ENCODE results near the gene GAL3ST1. TPM values are rescaled to one million over a fixed set of nuclear protein-coding genes. Genes with fewer than 3 reads are reported as not detected.
"Not testable (repeated sequence)": the region's sequence is repeated elsewhere in the genome, so short reads cannot be mapped to it uniquely, and the experiment has no call there.

The GAL3ST1 gene
- total RNA-seq, 1 donor from 2014 or later = not detected

- intact Hi-C loops (cut with micrococcal nuclease) = no loop called here
- Mint-ChIP-seq H3K36me3 (ENCODE audit: low read depth) (no peaks in the 10 kb centered on the region), H3K4me3 (no peak overlapping the region), H3K4me1 (ENCODE audit: low read depth) (no peaks in the 10 kb centered on the region), H3K9me3 (no peaks in the 10 kb centered on the region), H3K27ac (no peak overlapping the region), H3K27me3 (ENCODE audit: insufficient read depth) (no peaks in the 10 kb centered on the region)
- DNase-seq (ENCODE audit: low spot score) = no peak
Observed at GRCh38 chr22:30555282-30556210, 18.9 kb downstream of the GAL3ST1 start.

GRCh38 chr22:30553971-30554370 is 20.5 kb downstream of the GAL3ST1 start:
- H3K27ac Mint-ChIP-seq = no peak overlapping the region
- intact Hi-C loops (cut with micrococcal nuclease) = no loop called here
- no peak overlapping the region for H3K4me3 Mint-ChIP-seq
- no peaks in the 10 kb centered on the region for H3K4me1 Mint-ChIP-seq (ENCODE audit: low read depth)
- no peaks in the 10 kb centered on the region for H3K36me3 Mint-ChIP-seq (ENCODE audit: low read depth)
- no peaks in the 10 kb centered on the region for H3K9me3 Mint-ChIP-seq
- DNase-seq (ENCODE audit: low spot score) = no peak
- no peaks in the 10 kb centered on the region for H3K27me3 Mint-ChIP-seq (ENCODE audit: insufficient read depth)

- no peaks in the 10 kb centered on the region for H3K36me3 Mint-ChIP-seq (ENCODE audit: low read depth)
- intact Hi-C loops (cut with micrococcal nuclease) = no loop called here
- no peak overlapping the region for H3K27ac Mint-ChIP-seq
- H3K4me1 Mint-ChIP-seq (ENCODE audit: low read depth) = no peaks in the 10 kb centered on the region
- no peak for DNase-seq (ENCODE audit: low spot score)
- no peaks in the 10 kb centered on the region for H3K9me3 Mint-ChIP-seq
- no peaks in the 10 kb centered on the region for H3K27me3 Mint-ChIP-seq (ENCODE audit: insufficient read depth)
- no peak overlapping the region for H3K4me3 Mint-ChIP-seq
Observed at GRCh38 chr22:30552719-30553118, 21.7 kb downstream of the GAL3ST1 start.

GRCh38 chr22:30551813-30552212 is 22.7 kb downstream of the GAL3ST1 start:
- H3K4me3 Mint-ChIP-seq; H3K36me3 Mint-ChIP-seq (ENCODE audit: low read depth); H3K9me3 Mint-ChIP-seq; H3K27ac Mint-ChIP-seq; DNase-seq (ENCODE audit: low spot score); H3K4me1 Mint-ChIP-seq (ENCODE audit: low read depth); H3K27me3 Mint-ChIP-seq (ENCODE audit: insufficient read depth); intact Hi-C loops (cut with micrococcal nuclease): not testable (repeated sequence)

- H3K4me3 Mint-ChIP-seq = no peak overlapping the region
- H3K27me3 Mint-ChIP-seq (ENCODE audit: insufficient read depth) = peaks cover 14% of the 10 kb centered on the region
- no peak overlapping the region for H3K27ac Mint-ChIP-seq
- no peak for DNase-seq (ENCODE audit: low spot score)
- H3K36me3 Mint-ChIP-seq (ENCODE audit: low read depth) = no peaks in the 10 kb centered on the region
- H3K9me3 Mint-ChIP-seq = no peaks in the 10 kb centered on the region
- intact Hi-C loops (cut with micrococcal nuclease) = no loop called here
- H3K4me1 Mint-ChIP-seq (ENCODE audit: low read depth) = no peaks in the 10 kb centered on the region
Observed at GRCh38 chr22:30547188-30547587, 27.3 kb downstream of the GAL3ST1 start.

- Mint-ChIP-seq H3K4me3 (no peak within 1 kb of the TSS), H3K4me1 (ENCODE audit: low read depth) (no peaks in the 10 kb centered on the region), H3K36me3 (ENCODE audit: low read depth) (no peaks in the 10 kb centered on the region), H3K9me3 (no peaks in the 10 kb centered on the region), H3K27ac (no peak within 1 kb of the TSS), H3K27me3 (ENCODE audit: insufficient read depth) (peaks cover 18% of the 10 kb centered on the region)
- no peak for DNase-seq (ENCODE audit: low spot score)
- intact Hi-C loops (cut with micrococcal nuclease) = no loop called here
Observed at GRCh38 chr22:30546616-30547015, 27.8 kb downstream of the GAL3ST1 start, which contains the start of gene SEC14L6. Gene SEC14L6, minus strand, starts transcription at chr22:30546741. Its CDS starts 59 bp downstream, at chr22:30546682.

GRCh38 chr22:30542811-30543188 is 31.7 kb downstream of the GAL3ST1 start:
- H3K4me1 Mint-ChIP-seq (ENCODE audit: low read depth) = no peaks in the 10 kb centered on the region
- no peaks in the 10 kb centered on the region for H3K36me3 Mint-ChIP-seq (ENCODE audit: low read depth)
- no peak overlapping the region for H3K4me3 Mint-ChIP-seq
- no peaks in the 10 kb centered on the region for H3K9me3 Mint-ChIP-seq
- DNase-seq (ENCODE audit: low spot score) = no peak
- intact Hi-C loops (cut with micrococcal nuclease) = no loop called here
- H3K27me3 Mint-ChIP-seq (ENCODE audit: insufficient read depth) = peaks cover 31% of the 10 kb centered on the region
- no peak overlapping the region for H3K27ac Mint-ChIP-seq

- no peaks in the 10 kb centered on the region for H3K9me3 Mint-ChIP-seq
Observed at GRCh38 chr22:30541961-30542810, 32.3 kb downstream of the GAL3ST1 start.

GRCh38 chr22:30541511-30541910 is 33.0 kb downstream of the GAL3ST1 start:
- DNase-seq (ENCODE audit: low spot score); intact Hi-C loops (cut with micrococcal nuclease); H3K27ac Mint-ChIP-seq; H3K4me3 Mint-ChIP-seq; H3K9me3 Mint-ChIP-seq; H3K4me1 Mint-ChIP-seq (ENCODE audit: low read depth); H3K36me3 Mint-ChIP-seq (ENCODE audit: low read depth): not testable (repeated sequence)
- H3K27me3 Mint-ChIP-seq (ENCODE audit: insufficient read depth) = peaks cover 31% of the 10 kb centered on the region

More at GRCh38 chr22:30541961-30542810, 32.3 kb downstream of the GAL3ST1 start:
- intact Hi-C loops (cut with micrococcal nuclease) = no loop called here
- H3K4me1 Mint-ChIP-seq (ENCODE audit: low read depth) = no peaks in the 10 kb centered on the region
- H3K27ac Mint-ChIP-seq = no peak overlapping the region
- peaks cover 31% of the 10 kb centered on the region for H3K27me3 Mint-ChIP-seq (ENCODE audit: insufficient read depth)
- DNase-seq (ENCODE audit: low spot score) = no peak
- H3K4me3 Mint-ChIP-seq = no peak overlapping the region
- no peaks in the 10 kb centered on the region for H3K36me3 Mint-ChIP-seq (ENCODE audit: low read depth)

- H3K36me3 Mint-ChIP-seq (ENCODE audit: low read depth) = no peaks in the 10 kb centered on the region
- no peak overlapping the region for H3K4me3 Mint-ChIP-seq
- H3K9me3 Mint-ChIP-seq = no peaks in the 10 kb centered on the region
- H3K27ac Mint-ChIP-seq = no peak overlapping the region
- no peak for DNase-seq (ENCODE audit: low spot score)
- H3K27me3 Mint-ChIP-seq (ENCODE audit: insufficient read depth) = peaks cover 29% of the 10 kb centered on the region
- H3K4me1 Mint-ChIP-seq (ENCODE audit: low read depth) = peaks cover 5% of the 10 kb centered on the region
- intact Hi-C loops (cut with micrococcal nuclease) = no loop called here
Observed at GRCh38 chr22:30539368-30539767, 35.1 kb downstream of the GAL3ST1 start.

GRCh38 chr22:30538280-30538679 is 36.2 kb downstream of the GAL3ST1 start:
- no peak overlapping the region for H3K27ac Mint-ChIP-seq
- intact Hi-C loops (cut with micrococcal nuclease) = no loop called here
- H3K4me3 Mint-ChIP-seq = no peak overlapping the region
- no peak for DNase-seq (ENCODE audit: low spot score)
- no peaks in the 10 kb centered on the region for H3K9me3 Mint-ChIP-seq
- H3K4me1 Mint-ChIP-seq (ENCODE audit: low read depth) = peaks cover 5% of the 10 kb centered on the region
- H3K27me3 Mint-ChIP-seq (ENCODE audit: insufficient read depth) = peaks cover 25% of the 10 kb centered on the region
- no peaks in the 10 kb centered on the region for H3K36me3 Mint-ChIP-seq (ENCODE audit: low read depth)

GRCh38 chr22:30537083-30537731 is 37.3 kb downstream of the GAL3ST1 start:
- Mint-ChIP-seq H3K27ac (no peak overlapping the region), H3K9me3 (no peaks in the 10 kb centered on the region), H3K4me1 (ENCODE audit: low read depth) (peaks cover 5% of the 10 kb centered on the region), H3K27me3 (ENCODE audit: insufficient read depth) (peaks cover 17% of the 10 kb centered on the region), H3K36me3 (ENCODE audit: low read depth) (no peaks in the 10 kb centered on the region), H3K4me3 (no peak overlapping the region)
- DNase-seq (ENCODE audit: low spot score) = no peak
- intact Hi-C loops (cut with micrococcal nuclease) = no loop called here
